ENCODE data around the gene TSEN34.

TSEN34 gene

GRCh38 chr19:54153731-54154326 lies 37.3 kb upstream of the TSEN34 start:
- no peaks in the 10 kb centered on the region for H3K27me3 ChIP-seq (ENCODE audit: insufficient read depth, low read depth, severe bottlenecking)
- H3K27ac ChIP-seq, result no peak overlapping the region
- no peak overlapping the region for H3K4me3 ChIP-seq (ENCODE audit: low read depth, low read length)
- H3K9me3 ChIP-seq (ENCODE audit: severe bottlenecking), result no peaks in the 10 kb centered on the region
- no peak for DNase-seq
- TF ChIP-seq CTCF (IDR thresholded peaks at IDR 0.05; ENCODE audit: low read depth, low read length), result no peak
- H3K36me3 ChIP-seq, result peaks cover 93% of the 10 kb centered on the region

GRCh38 chr19:54154603-54155345 lies 36.3 kb upstream of the TSEN34 start:
- no peaks in the 10 kb centered on the region for H3K27me3 ChIP-seq (ENCODE audit: insufficient read depth, low read depth, severe bottlenecking)
- H3K4me3 ChIP-seq (ENCODE audit: low read depth, low read length), result no peak overlapping the region
- H3K27ac ChIP-seq, result no peak overlapping the region
- no peak for TF ChIP-seq CTCF (IDR thresholded peaks at IDR 0.05; ENCODE audit: low read depth, low read length)
- no peaks in the 10 kb centered on the region for H3K9me3 ChIP-seq (ENCODE audit: severe bottlenecking)
- DNase-seq, result no peak
- peaks cover 83% of the 10 kb centered on the region for H3K36me3 ChIP-seq

- Histone ChIP-seq H3K4me3 (ENCODE audit: low read depth, low read length) (no peak overlapping the region), H3K36me3 (peaks cover 76% of the 10 kb centered on the region), H3K27ac (no peak overlapping the region), H3K9me3 (ENCODE audit: severe bottlenecking) (no peaks in the 10 kb centered on the region), H3K27me3 (ENCODE audit: insufficient read depth, low read depth, severe bottlenecking) (no peaks in the 10 kb centered on the region)
- no peak for TF ChIP-seq CTCF (IDR thresholded peaks at IDR 0.05; ENCODE audit: low read depth, low read length)
- no peak for DNase-seq
Measured at GRCh38 chr19:54155694-54156093, 35.4 kb upstream of the TSEN34 start.

- Histone ChIP-seq H3K27me3 (ENCODE audit: insufficient read depth, low read depth, severe bottlenecking) (no peaks in the 10 kb centered on the region), H3K9me3 (ENCODE audit: severe bottlenecking) (no peaks in the 10 kb centered on the region), H3K36me3 (peaks cover 69% of the 10 kb centered on the region), H3K27ac (no peak overlapping the region), H3K4me3 (ENCODE audit: low read depth, low read length) (no peak overlapping the region)
- no peak for TF ChIP-seq CTCF (IDR thresholded peaks at IDR 0.05; ENCODE audit: low read depth, low read length)
- no peak for DNase-seq
Measured at GRCh38 chr19:54156490-54156889, 34.6 kb upstream of the TSEN34 start.

- no peaks in the 10 kb centered on the region for H3K27me3 ChIP-seq (ENCODE audit: insufficient read depth, low read depth, severe bottlenecking)
- DNase-seq, result no peak
- no peak overlapping the region for H3K4me3 ChIP-seq (ENCODE audit: low read depth, low read length)
- no peaks in the 10 kb centered on the region for H3K9me3 ChIP-seq (ENCODE audit: severe bottlenecking)
- TF ChIP-seq CTCF (IDR thresholded peaks at IDR 0.05; ENCODE audit: low read depth, low read length), result no peak
- peaks cover 64% of the 10 kb centered on the region for H3K36me3 ChIP-seq
- H3K27ac ChIP-seq, result no peak overlapping the region
Measured at GRCh38 chr19:54156953-54157352, 34.2 kb upstream of the TSEN34 start.

Measured in WERI-Rb-1 (cell line).